Measurements from ENCODE around the gene RNGTT. TPM values are rescaled to one million over a fixed set of nuclear protein-coding genes. Genes with fewer than 3 reads are reported as not detected.

The RNGTT gene
- total and polyA plus RNA-seq, 8 donors, result 12.1 to 18.5 (median 15.7) TPM

DNA sequence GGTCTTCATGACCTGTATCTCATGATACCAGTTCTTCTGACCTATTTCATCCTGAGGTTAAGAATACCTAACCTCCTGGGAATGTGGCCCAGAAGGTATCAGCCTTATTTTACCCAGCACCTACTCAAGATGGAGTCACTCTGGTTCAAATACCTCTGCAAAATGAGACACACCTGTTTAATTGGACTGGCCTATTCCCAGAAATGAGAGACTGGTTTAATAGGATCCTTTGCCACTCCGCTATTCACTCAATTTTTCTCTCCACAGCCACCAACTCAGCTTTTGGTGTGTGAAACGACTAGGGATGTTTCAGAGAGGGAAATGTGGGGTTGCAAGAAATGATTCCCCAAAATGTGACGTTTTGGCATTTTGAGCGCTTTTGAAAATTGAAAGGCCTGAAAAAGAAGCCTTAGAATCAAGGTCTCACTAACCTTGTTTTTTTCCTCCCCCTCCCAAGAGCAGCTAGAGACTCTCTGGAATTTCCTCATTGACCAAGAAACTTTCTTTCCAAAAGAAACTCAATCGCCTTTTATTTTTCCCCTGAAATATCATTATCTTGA, 45.5 kb upstream of the RNGTT start:
- Histone ChIP-seq H3K4me1 (peaks cover 0 to 19% of the 10 kb centered on the region in 2 donors), H3K36me3 (no peaks in the 10 kb centered on the region), H3K4me3 (no peak overlapping the region), H3K9me3 (no peaks in the 10 kb centered on the region), H3K27me3 (no peaks in the 10 kb centered on the region), H3K27ac (no peak overlapping the region)
- ATAC-seq (no peak), DNase-seq (no peak)
- intact Hi-C loops (cut with DNase I), result no loop called here
- TF ChIP-seq, protein P1, sequence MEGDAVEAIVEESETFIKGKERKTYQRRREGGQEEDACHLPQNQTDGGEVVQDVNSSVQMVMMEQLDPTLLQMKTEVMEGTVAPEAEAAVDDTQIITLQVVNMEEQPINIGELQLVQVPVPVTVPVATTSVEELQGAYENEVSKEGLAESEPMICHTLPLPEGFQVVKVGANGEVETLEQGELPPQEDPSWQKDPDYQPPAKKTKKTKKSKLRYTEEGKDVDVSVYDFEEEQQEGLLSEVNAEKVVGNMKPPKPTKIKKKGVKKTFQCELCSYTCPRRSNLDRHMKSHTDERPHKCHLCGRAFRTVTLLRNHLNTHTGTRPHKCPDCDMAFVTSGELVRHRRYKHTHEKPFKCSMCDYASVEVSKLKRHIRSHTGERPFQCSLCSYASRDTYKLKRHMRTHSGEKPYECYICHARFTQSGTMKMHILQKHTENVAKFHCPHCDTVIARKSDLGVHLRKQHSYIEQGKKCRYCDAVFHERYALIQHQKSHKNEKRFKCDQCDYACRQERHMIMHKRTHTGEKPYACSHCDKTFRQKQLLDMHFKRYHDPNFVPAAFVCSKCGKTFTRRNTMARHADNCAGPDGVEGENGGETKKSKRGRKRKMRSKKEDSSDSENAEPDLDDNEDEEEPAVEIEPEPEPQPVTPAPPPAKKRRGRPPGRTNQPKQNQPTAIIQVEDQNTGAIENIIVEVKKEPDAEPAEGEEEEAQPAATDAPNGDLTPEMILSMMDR (IDR thresholded peaks at IDR 0.05), result no peak

DNA sequence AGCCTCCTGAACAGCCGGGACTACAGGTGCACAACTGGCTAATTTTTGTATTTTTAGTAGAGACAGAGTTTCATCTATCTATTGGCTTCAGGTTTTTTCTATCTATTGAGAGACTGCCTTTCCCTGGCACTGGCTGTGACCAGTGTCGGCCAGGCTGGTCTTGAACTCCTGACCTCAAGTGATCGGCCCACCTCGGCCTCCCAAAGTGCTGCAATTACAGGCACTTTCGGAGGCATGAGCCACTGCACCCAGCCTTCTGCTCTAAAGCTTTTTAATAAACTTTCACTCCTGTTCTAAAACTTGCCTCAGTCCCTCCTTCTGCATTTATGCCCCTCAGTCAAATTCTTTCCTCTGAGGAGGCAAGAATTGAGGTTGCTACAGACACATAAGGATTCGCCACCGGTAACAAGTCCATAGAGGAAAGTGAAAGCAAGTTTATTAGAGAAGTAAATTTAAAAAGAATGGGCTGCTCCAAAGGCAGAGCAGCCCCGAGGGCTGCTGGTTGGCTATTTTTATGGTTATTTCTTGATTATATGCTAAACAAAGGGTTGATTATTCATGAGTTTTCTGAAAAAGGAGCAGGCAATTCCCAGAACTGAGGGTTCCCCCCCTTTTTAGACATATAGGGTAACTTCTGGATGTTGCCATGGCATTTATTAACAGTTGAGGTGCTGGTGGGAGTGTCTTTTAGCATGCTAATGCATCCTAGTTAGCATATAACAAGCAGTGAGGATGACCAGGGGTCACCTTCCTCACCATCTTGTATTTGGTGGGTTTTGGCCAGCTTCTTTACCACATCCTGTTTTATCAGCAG, 44.8 kb upstream of the RNGTT start:
- Histone ChIP-seq H3K4me1 (peaks cover 0 to 19% of the 10 kb centered on the region in 2 donors), H3K27ac (peak overlapping the region in 1 of 2 donors; percentile 51), H3K27me3 (no peaks in the 10 kb centered on the region), H3K4me3 (peak overlapping the region in 1 of 2 donors; percentile 7), H3K36me3 (no peaks in the 10 kb centered on the region), H3K9me3 (no peaks in the 10 kb centered on the region)
- DNase-seq (no peak), ATAC-seq (peak; percentile 22)
- intact Hi-C loops (cut with DNase I), result no loop called here
- TF ChIP-seq, protein P1 (IDR thresholded peaks at IDR 0.05), result no peak

DNA sequence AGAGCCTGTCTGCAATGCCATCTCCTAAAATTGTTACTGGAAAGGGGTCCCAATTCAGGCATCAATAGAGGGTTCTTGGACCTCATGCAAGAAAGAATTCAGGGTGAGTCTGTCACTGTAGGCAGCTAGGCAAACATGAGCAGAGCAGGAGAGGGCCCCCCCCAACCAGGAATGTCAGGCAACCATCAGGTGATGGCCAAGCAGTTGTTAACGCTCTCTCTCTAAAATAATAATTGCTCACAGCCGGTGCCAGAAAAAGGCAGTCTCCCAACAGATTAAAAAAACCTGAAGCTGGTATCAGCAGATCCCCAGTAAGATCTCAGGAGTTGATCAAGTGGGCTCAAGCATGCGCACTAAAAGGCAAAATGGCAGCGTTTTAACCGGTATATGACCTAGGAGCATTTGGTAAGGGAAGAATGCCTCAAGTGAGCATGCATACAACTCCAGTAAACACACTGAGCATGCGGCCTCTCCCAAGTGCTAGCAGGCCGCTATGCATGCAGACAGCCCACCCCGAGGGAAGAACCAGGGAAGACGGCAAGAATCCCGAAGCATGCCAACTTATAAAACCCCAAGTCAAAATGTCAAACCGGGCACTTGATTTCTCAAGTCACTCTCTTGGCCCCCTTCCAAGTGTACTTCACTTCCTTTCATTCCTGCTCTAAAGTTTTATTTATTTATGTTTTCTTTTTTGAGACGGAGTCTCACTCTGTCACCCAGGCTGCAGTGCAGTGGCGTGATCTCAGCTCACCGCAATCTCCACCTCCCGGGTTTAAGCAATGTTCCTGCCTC, 44.0 kb upstream of the RNGTT start:
- ATAC-seq (peak; percentile 73), DNase-seq (peak in 1 of 4 donors; percentile 24)
- H3K36me3 ChIP-seq, result no peaks in the 10 kb centered on the region
- H3K4me3 ChIP-seq, result peak overlapping the region in 1 of 2 donors; percentile 7
- H3K9me3 ChIP-seq, result no peaks in the 10 kb centered on the region
- peak overlapping the region in 1 of 2 donors; percentile 51 for H3K27ac ChIP-seq
- intact Hi-C loops (cut with DNase I), result no loop called here
- H3K4me1 ChIP-seq, result peaks cover 0 to 19% of the 10 kb centered on the region in 2 donors
- TF ChIP-seq, protein P1 (IDR thresholded peaks at IDR 0.05), result no peak
- no peaks in the 10 kb centered on the region for H3K27me3 ChIP-seq

DNA sequence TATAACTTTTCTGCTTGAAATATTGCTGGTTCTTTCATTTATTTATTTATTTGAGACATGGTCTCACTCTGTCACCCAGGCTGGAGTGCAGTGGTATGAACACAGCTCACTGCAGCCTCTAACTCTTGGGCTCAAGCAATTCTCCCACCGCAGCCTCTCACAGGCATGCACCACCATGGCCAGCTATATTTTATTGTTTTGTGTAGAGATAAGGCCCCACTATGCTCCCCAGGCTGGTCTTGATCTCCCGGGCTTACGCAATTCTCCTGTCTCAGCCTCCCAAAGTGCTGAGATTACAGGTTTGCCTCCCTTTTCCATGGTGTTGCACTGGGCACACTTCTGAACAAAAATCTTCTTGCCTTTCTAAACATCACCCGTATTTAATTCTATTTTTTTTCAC, 39.1 kb upstream of the RNGTT start:
- intact Hi-C loops (cut with DNase I), result no loop called here
- H3K27me3 ChIP-seq, result no peaks in the 10 kb centered on the region
- no peak overlapping the region for H3K4me3 ChIP-seq

More for the DNA sequence above, 39.1 kb upstream of the RNGTT start:
- no peak for DNase-seq
- Histone ChIP-seq H3K9me3 (no peaks in the 10 kb centered on the region), H3K36me3 (no peaks in the 10 kb centered on the region), H3K27ac (no peak overlapping the region), H3K4me1 (peaks cover 0 to 4% of the 10 kb centered on the region in 2 donors)
- TF ChIP-seq, protein P1 (IDR thresholded peaks at IDR 0.05), result no peak
- ATAC-seq, result no peak

Measured in left lung (tissue), 10 donors.